GM21390 (cell line): ENCODE data around the gene ADRM1.

ENCODE experiments used
- ATAC-seq: cut with Tn5 transposase; IDR thresholded peaks from one replicate; pipeline ENCODE4 v1.9.1; 2021; ENCODE audit not compliant: unreplicated experiment

ADRM1 gene

DNA sequence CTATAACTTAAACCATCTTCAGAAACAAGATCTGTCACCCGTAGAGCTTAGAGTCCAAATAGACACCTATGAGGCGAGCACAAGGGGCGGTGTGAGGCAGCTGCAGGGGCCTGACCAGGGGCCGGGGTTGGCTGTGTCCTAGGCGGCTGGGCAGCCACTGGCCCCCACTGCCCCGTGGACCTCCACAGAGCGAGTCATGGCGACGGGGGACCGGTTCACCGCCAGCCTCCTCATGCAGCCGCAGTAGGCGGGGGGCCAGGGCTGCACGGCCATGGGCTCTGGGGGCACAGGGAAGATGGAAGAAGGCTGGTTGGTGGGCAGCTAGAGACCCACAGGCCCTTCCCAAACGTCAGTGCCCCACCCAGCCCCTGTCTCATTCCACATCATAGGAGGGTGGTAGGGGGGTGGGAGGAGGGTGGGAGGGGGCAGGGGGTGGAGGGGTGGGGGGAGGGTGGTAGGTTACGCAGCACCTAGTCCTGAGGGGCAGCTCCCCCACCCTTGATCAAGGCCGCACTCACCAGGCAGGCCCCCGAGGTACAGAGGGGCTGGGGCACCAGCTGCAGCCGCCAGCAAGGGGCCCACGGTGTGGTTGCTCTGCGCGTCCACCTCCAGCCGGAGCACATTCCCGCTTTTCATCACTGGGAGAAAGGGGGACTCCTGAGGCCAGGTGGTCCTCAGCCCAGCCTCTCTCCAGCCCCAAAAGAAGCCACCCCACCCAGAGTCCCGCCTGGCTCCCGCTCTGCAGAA is 6.6 kb downstream of the ADRM1 start:
- no peak for ATAC-seq

DNA sequence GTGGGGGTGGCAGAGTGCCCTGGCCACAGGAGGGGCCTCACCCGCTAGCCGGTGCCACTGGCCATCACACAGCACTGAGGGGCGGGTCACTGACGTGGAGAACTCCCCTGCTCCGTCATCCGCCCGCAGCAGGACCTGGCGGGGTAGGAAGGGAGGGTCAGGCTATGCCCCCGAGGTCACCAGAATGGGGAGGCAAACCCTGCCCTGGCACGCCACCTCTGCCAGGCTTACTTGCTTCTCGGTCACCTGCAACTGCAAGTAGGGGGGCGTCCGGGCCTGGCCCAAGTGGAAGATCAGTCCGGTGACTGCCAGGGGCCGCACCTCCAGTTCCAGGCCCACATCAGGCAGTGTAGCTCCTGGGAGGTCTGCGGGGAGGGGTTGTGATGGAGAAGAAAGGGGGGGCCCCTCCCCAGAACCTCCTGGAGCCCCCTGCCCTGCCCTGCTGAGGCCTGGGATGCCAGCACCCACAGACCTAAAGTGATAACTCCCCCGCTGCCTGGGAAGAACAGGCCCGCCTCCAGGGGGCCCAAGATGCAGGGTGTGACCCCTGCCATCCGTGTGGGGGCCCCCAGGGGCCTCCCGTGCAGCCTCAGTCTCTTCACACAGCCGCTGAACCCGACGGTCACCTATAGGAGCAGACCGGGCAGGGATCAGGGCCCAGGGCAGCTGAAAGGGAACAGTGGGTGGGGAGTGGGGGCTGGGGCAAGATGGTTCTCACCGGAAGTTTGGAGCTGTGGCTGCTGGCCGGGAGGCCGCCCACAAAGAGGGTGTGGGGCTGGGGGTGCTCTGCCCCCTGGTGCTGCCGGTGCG is 7.4 kb downstream of the ADRM1 start:
- no peak for ATAC-seq

DNA sequence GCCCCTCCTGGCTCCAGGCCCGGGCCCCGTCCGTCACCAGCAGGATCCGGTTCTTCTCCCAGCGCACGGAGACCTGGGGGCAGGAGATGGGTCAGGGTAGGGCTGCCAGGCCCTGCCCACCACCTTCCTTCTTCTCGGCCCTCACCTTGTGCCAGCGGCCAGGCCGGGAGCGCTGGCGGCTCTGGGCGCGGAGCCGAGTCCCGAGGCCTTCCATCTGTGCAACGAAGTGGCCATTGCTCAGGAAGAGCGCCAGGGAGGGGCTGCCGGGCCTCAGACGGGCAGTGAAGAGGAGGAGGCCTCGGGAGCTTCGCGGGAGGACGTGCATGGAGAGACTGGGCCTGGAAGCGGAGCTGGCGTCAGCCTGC is 7.9 kb downstream of the ADRM1 start:
- no peak for ATAC-seq

DNA sequence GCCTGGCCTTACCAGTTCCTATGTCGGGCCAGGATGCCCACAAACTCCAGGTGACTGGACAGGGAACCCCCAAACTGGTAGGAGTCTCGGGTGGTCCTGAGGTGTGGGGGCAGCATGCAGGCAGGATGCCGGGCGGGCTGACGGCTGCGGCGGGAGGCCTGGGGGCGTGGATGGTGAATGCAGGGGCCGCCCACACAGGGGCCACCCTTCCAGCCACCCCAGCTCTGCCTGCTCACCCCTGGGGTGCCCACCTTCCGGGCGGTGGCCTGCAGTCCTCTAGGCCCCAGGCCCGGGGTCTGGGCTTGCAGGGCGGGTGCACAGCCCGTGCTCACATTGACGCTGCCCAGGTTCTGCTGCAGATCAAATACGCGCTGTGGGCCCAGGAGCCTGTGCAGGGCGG is 8.4 kb downstream of the ADRM1 start:
- no peak for ATAC-seq

DNA sequence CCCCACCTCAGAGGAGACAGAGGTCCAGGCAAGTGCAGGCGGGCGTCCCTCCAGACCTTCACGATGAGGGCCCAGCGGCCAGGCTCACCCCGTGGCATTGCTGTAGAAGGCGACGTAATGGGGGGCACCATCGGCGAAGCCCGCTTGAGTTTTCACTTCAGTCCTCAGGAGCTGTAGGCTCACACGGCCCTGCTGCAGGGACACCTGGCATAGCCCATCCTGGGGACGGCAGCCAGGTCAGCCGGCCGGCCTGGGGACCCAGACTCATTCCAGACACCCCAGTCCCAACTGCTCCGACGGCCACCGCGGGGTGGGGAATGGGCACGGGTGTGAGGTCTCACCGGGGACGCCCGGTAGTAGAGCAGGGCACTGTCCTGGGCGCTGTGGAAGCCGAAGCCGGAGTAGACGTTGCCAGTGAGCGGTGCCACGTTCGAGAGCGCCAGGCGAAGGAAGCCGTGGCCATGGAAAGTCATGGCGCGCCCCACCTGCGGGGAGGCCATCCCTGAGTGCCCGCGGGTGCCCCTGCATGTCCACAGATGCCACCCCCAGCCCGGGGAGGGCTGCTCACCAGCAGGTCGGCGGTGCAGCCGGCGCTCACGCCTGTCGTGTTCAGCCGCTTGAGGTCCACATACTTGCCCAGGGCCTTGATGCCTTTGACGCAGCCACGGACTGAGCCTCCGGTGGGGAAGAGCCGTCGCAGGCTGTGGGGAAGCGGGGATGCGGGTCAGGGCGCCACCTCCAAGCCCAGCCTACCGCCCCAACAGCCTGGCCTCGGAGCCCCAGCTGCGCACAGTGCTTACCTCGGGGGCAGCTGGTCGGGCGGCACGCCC is 9.2 kb downstream of the ADRM1 start:
- ATAC-seq, result no peak

DNA sequence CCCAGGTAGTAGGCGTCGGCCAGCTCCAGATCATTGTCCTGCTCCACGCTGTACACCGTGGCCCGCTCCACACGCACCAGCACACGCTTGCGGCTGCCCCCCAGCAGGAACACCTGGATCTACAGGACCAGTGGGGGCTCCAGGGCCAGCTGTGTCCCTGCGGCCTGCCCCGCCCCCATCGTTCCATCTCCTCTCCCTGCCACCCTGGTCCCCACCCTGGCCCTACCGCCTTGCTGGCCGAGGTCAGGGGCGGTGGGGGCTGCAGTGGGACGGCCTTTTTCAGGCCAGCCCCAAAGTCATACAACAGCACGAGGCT is 9.8 kb downstream of the ADRM1 start:
- no peak for ATAC-seq

DNA sequence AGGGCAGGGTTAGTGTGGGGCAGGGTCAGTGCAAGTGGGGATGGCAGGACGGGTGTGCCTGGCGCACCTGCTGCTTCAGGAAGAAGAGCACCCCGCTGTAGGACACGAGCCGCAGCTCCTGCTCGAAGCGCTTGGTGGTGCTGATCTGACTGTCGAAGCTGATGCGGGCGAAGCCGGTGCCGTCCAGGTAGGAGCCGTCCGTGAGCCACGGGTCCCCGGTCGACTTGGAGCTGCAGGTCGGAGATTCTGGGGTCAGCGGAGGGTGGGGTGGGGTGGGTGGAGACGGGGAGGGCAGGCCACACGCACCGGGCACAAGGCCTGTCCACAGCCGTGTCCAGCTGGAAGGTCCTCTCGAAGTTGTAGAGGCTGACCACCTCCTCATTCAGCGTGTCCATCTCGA is 10.2 kb downstream of the ADRM1 start:
- no peak for ATAC-seq

DNA sequence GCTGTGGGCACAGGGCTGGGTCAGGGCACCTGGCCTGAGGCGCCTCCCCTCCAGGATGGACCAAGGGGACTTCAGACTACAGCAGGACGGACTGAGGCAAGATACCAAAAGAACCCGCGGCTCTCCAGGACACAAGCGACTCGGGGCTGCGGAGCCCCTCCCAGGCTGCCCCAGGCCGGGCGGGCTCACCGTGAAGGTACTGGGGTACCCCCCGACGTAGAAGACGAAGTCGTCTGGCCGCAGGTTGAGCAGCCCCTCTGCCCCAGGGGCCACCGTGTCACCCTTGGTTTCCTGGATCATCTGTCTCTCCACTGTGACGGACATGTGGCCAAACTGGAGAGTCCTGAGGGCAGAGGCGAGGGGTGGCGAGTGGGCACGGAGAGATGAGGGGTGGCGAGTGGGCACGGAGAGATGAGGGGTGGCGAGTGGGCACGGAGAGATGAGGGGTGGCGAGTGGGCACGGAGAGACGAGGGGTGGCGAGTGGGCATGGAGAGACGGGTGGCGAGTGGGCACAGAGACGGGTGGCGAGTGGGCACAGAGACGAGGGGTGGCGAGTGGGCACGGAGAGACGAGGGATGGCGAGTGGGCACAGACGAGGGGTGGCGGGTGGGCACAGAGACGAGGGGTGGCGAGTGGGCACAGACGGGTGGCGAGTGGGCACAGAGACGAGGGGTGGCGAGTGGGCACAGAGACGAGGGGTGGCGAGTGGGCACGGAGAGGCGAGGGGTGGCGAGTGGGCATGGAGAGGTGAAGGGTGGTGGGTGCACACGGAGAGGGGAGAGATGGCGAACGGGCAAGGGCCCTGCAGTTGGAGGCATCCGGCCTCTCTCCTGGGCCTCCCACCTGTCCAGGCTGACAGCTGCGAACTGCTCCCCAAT is 10.9 kb downstream of the ADRM1 start:
- ATAC-seq, result no peak

DNA sequence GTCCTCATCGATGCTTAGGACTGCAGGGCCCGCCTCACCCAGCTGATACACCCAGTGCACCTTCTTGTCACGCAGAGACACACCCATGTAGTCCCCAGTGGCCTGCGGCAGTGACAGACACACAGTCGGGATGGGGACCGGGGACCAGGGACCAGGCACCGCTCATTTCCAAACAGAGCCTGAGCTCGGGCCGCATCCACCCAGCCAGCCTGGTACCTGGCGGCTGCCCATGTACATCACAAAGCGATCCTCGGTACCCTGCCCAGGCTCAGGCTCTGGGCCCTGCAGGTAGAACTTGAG is 11.5 kb downstream of the ADRM1 start:
- ATAC-seq, result no peak

DNA sequence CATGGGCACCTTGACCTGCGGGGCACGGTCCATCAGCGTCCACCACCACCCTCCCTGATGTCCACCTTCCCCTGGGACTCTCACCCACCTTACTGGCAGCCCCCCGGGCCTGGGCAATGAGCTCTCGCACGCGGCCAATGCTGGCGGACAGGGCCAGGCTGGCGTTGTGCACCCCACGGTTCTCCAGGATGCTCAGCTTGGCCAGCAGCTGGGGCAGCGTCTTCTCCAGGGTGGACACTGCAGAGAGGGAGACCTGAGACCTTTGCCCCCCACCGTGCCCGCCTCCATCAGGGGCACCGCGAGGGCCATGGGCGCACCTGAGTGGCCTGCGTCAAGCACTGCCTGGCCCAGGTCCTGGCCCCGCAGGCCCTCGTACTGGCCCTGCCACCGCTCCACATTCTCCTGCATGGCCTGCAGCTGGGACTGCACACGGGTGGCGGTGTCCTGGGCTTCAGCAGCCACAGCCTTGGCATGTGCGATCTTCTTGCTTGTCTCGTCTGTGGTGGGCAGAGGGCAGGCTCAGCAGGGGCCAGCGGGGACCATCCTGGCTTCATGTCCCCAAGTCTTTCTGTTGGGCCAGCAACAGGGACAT is 12.0 kb downstream of the ADRM1 start:
- ATAC-seq, result no peak

DNA sequence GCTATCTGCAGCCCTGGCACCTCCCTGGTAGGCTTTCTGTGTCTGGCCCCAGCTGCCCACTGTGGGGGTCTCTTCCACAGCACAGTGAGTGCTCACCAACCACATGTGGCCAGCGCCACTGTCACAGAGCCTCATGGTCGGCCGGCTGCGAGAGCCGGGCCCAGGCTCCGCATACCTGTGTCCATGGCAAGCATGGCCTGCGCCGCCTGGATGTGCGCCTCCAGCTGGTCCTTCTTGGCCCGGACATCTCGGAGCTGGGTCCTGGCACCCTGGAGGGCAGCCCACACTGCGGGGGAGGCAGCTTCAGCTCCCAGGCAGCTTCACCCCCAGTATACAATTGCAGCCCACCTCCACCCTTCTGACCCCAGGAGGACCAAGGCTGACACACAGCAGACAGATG is 13.0 kb downstream of the ADRM1 start:
- no peak for ATAC-seq

DNA sequence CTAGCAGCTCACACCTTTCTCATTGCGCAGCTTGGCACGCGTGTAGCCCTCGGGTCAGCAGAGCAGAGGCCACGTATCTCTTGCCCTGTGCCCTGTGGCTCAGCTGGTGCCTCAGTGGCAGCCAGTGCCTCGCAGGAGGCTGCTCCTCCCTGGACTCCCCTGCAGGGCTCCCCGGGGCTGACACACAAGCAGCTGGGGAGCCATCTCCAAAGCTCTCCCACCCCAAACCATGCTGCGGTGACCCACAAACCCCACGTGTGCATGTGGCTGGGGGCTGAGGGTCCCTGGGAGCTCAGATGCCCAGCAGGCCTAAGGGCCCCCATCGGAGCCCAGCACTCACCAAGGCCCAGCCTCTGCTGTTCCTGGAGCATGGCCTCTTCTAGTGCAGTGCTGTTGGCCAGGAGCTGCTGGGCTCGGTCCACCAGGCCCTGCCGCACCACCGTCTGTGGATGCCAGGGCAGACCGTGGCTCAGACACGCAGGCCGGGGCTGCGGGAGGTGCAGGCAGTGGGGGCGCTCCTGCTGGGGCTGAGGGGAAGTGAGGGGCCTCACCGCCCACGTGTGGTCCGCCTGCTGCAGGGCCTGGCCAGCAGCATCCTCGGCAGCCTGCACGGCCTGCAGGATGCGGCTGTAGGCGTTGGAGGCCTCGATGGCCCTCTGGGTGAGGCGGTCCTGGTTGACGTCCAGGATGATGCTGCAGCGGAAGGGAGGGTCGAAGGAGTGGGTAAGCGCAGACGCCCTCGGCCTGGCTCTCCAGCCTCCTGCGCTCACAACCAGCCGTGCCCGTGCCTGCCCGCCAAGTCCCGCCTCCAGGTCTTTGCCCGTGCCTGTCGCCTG is 13.8 kb downstream of the ADRM1 start:
- no peak for ATAC-seq

DNA sequence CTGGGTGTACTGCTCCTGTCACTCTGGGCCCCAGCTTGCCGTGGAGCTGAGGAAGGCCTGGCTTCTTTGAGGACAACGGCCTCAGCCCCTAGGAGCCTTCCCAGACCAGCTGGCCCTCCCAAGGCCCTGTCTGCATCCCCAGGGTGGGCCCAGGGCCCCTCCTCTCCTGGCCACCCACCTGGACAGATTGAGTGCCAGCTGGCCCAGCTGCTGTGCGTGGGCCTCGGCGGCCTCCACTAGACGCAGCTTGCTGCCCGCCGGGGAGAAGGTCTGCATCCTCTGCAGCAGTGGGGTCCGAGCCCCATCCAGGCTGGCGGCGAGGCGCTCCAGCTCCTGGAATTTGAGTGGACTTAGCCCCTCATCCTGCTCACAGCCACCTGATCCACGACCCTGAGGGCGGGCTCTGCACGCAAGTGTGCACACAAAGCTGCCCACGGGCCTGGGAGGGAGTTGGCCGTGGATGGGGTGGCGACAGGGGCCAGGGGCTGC is 14.4 kb downstream of the ADRM1 start:
- no peak for ATAC-seq

DNA sequence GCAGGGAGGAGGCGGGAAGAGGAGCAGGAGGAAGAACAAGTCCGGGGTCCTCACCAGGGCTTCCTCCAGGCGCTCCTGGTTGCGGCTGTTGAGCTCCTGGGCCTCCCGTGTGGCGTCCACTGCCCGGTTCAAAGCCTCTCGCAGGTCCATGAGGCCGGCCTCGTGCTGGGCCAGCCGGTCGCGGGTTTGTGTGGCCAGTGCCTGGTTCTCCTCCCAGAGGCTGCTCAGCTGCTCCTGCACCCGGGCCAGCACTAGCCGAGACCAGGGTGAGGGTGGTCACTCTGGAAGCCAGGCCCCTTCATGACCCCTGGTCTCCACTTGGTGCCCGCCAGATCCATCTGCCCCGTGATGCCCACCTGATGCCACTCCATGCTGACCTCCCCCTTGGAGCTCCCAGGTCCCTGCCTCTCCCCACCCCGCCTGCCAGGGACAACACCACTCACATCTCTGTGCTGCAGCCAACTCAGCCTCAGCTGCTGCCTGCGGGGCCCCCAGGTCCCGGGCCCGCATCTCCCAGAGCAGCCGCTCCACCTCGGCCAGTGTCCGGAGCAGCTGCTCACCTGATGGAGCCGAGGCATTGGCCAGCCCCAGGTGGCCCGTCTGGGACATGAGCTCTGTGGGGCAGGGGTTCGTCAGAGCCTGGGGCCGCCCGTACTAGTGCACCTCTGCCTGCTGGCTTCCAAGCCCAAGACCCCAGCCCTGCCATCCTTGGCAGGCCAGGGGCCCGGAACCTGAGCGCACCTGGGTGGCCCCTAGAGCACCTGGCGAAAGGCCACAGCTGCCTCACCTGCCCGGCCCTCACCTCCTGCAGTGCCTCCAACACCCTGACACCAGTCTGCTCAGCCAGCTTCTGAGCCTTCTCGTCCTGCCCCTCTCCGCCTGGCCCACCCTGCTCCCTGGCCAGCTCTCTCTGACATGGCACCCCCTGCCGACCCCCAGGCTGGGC is 15.9 kb downstream of the ADRM1 start:
- ATAC-seq, result no peak

DNA sequence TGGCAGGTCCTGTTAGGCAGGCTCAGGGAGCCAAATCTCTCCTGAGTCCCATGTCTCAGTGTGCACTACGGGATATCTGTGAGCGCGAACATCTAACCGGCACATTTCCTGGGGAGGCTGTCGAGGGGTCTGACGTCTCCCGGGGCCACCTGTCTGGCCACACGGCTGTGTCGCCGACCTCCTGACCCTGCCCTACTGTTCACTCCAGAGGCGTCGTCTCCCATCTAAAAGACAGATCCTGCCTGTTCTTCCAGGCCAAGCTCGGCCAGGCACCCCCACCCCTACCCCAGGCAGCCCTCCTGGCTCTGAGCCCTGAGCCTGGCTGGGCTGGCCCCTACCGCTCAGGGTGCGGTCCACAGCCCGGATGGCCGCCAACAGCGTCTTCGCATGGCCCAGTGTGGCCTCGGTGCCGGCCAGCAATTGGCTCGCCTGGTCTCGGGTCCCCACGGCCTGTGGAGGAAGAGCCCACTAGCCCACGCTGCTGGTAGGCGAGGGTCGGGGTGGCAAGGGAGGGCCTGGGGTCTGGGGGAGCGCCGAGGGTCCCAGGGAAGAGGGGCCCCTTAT is 16.6 kb downstream of the ADRM1 start:
- ATAC-seq, result no peak

DNA sequence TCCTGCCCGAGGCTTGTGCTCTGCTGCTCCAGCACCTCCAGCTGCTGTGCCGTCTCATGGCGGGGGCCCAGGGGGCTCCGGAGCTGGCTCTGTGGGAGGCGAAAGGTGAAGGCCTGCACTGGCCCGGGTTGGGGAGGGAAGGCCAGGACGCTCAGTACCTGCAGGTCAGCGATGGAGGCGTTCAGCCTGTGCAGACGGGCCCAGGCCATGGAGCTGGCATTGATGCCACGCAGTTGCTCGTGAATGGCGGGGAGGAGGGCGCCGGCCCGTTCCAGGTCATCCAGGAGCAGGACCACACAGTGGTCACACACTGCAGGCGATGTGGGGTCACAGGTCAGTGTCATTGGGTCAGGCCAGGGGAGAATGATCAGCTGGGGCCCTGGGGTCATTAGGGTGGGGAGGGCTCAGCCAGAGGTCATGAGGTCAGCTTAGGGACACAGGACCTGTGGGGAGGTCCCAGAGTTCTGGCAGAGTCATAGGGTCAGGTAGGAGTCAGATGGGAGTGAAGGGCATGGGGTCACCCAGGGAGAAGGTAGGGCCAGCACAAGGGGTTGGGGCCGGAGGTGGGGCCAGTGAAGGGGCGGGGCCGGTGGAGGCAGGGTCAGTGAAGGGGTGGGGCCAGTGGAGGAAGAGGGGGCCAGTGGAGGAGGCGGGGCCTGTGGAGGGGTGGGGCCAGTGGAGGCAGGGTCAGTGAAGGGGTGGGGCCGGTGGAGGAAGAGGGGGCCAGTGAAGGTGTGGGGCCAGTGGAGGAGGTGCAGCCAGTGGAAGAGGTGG is 18.0 kb downstream of the ADRM1 start:
- ATAC-seq, result no peak

DNA sequence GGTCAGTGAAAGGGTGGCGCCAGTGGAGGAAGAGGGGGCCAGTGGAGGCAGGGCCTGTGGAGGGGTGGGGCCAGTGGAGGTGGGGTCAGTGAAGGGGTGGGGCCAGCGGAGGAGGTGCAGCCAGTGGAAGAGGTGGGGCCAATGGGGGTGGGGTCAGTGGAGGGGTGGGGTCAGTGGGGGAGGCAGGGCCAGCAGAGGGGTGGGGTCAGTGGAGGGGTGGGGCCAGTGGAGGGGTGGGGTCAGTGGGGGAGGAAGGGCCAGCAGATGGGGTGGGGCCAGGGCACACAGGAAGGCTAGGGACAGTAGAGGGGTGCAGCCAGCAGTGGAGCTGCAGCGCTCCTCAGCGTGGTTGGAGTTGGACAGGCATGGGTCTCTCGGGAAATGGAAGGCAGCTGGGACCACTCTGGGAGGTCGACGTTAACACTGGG is 18.7 kb downstream of the ADRM1 start:
- ATAC-seq, result no peak
